VCaP (cell line): ENCODE measurements around the gene MRPL53.
A peak's percentile ranks its signal among the peaks of the same experiment; 100 is the strongest.

Experiments used
- H3K27ac ChIP-seq: fragments of 450-650 bp; 2 replicates; pipeline ENCODE4 v1.5.1; 2017
- TF ChIP-seq, protein P1 (sequence below): fragments of 450-650 bp; conservative IDR thresholded peaks from 2 replicates; pipeline ENCODE4 v1.5.1; 2017; ENCODE audit warnings: mild to moderate bottlenecking, moderate library complexity

MRPL53 gene

GRCh38 chr2:74481961-74482800 lies 9.7 kb upstream of the MRPL53 start:
- peak overlapping the region; percentile 86 for H3K27ac ChIP-seq
- TF ChIP-seq, protein P1, sequence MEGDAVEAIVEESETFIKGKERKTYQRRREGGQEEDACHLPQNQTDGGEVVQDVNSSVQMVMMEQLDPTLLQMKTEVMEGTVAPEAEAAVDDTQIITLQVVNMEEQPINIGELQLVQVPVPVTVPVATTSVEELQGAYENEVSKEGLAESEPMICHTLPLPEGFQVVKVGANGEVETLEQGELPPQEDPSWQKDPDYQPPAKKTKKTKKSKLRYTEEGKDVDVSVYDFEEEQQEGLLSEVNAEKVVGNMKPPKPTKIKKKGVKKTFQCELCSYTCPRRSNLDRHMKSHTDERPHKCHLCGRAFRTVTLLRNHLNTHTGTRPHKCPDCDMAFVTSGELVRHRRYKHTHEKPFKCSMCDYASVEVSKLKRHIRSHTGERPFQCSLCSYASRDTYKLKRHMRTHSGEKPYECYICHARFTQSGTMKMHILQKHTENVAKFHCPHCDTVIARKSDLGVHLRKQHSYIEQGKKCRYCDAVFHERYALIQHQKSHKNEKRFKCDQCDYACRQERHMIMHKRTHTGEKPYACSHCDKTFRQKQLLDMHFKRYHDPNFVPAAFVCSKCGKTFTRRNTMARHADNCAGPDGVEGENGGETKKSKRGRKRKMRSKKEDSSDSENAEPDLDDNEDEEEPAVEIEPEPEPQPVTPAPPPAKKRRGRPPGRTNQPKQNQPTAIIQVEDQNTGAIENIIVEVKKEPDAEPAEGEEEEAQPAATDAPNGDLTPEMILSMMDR: no peak

DNA sequence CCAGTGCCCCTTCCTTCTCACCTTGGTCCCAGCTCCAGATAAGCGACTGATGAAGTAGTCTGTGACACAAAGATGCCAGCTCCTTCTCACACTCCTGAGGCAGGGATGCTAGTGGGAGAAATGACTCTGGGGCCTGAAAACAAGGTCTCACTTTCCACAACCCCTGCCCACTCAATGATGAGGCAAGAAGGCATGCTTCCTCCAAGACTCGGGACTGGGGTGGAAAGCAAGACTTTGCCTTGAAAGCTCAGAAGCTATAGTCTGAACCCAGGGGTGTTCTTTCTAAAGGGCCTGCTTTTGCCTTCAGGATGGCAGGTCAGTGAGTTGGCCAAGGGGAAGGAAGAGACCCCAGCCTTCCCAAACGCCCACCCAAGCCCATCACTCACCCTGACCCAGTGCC lies 9.0 kb upstream of the MRPL53 start:
- TF ChIP-seq, protein P1: no peak
- H3K27ac ChIP-seq: peak overlapping the region; percentile 86

GRCh38 chr2:74474899-74475298 lies 2.4 kb upstream of the MRPL53 start:
- no peak overlapping the region for H3K27ac ChIP-seq
- TF ChIP-seq, protein P1: no peak

GRCh38 chr2:74474481-74474880 lies 2.0 kb upstream of the MRPL53 start:
- TF ChIP-seq, protein P1: no peak
- no peak overlapping the region for H3K27ac ChIP-seq

DNA sequence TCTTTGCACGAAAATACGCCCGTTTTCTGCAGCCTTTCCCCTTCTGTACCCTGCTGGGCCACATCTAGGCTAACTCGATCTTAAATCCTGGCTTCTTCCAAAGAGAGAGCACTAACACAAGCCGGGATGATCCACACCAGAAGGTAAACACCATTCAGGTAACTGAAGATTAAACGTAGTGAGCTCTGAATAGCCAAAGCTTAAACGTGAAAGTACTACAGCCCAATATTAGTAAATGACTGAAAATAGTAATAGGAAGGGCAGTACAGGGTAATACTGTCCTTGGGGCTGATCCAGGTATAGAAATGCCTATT lies 422 bp upstream of the MRPL53 start:
- TF ChIP-seq, protein P1: no peak

GRCh38 chr2:74471332-74472065 lies 981 bp downstream of the MRPL53 start:
- H3K27ac ChIP-seq: peak overlapping the region; percentile 97
- TF ChIP-seq, protein P1: no peak

More for the DNA sequence above, 422 bp upstream of the MRPL53 start:
- H3K27ac ChIP-seq: peak overlapping the region; percentile 97

GRCh38 chr2:74470742-74471141 lies 1.7 kb downstream of the MRPL53 start:
- peak overlapping the region; percentile 97 for H3K27ac ChIP-seq

- H3K27ac ChIP-seq: peak overlapping the region; percentile 82
- TF ChIP-seq, protein P1: no peak
These were observed 8.1 kb downstream of the MRPL53 start for GRCh38 chr2:74464406-74464805.
